OCI-M1 (cell line): ENCODE results near the gene EEIG2.
"Not testable (repeated sequence)": the region's sequence is repeated elsewhere in the genome, so short reads cannot be mapped to it uniquely, and the experiment has no call there.

Source experiments
- DNase-seq: peaks from one replicate; lab custom pipeline; 2025; lab: John Stamatoyannopoulos, UW

Gene EEIG2

GRCh38 chr1:108547493-108547892, 12.4 kb upstream of the EEIG2 start:
- DNase-seq = not testable (repeated sequence)

- peak; percentile 34 for DNase-seq
Measured at GRCh38 chr1:108551137-108551862, 8.6 kb upstream of the EEIG2 start.

- DNase-seq = no peak
Measured at GRCh38 chr1:108553905-108554304, 6.0 kb upstream of the EEIG2 start.

- peak; percentile 14 for DNase-seq
Measured at GRCh38 chr1:108554682-108555427, 5.0 kb upstream of the EEIG2 start.

GRCh38 chr1:108556066-108556465, 3.8 kb upstream of the EEIG2 start:
- no peak for DNase-seq

- DNase-seq = peak; percentile 24
Measured at GRCh38 chr1:108556499-108556898, 3.4 kb upstream of the EEIG2 start.

- no peak for DNase-seq
Measured at GRCh38 chr1:108557296-108557695, 2.6 kb upstream of the EEIG2 start.

GRCh38 chr1:108560189-108560873, 431 bp downstream of the EEIG2 start:
- peak; percentile 55 for DNase-seq

GRCh38 chr1:108560874-108561459, 1.1 kb downstream of the EEIG2 start:
- DNase-seq = peak; percentile 81

- peak; percentile 89 for DNase-seq
Measured at GRCh38 chr1:108561689-108562326, 1.9 kb downstream of the EEIG2 start.

- no peak for DNase-seq
Measured at GRCh38 chr1:108563808-108564207, 3.9 kb downstream of the EEIG2 start.

- no peak for DNase-seq
Measured at GRCh38 chr1:108565081-108565480, 5.2 kb downstream of the EEIG2 start.

- no peak for DNase-seq
Measured at GRCh38 chr1:108565512-108565911, 5.6 kb downstream of the EEIG2 start.

- no peak for DNase-seq
Measured at GRCh38 chr1:108568589-108568988, 8.7 kb downstream of the EEIG2 start.

- DNase-seq = no peak
Measured at GRCh38 chr1:108569097-108569728, 9.3 kb downstream of the EEIG2 start.

- DNase-seq = peak; percentile 73
Measured at GRCh38 chr1:108570128-108570527, 10.2 kb downstream of the EEIG2 start.

- no peak for DNase-seq
Measured at GRCh38 chr1:108570998-108571401, 11.1 kb downstream of the EEIG2 start.

- DNase-seq = no peak
Measured at GRCh38 chr1:108572182-108572581, 12.3 kb downstream of the EEIG2 start.

- DNase-seq = no peak
Measured at GRCh38 chr1:108573183-108573582, 13.3 kb downstream of the EEIG2 start.

GRCh38 chr1:108574008-108574407, 14.1 kb downstream of the EEIG2 start:
- no peak for DNase-seq

GRCh38 chr1:108575375-108575774, 15.5 kb downstream of the EEIG2 start:
- no peak for DNase-seq
